K562 (cell line): ENCODE data around the gene PDLIM7. TPM values are rescaled to one million over a fixed set of nuclear protein-coding genes. Genes with fewer than 3 reads are reported as not detected.

Experiments
- ELF2 ChIP-seq: fragments of 250-450 bp; sonication (Bioruptor Pico); IDR thresholded peaks from 2 replicates; pipeline ENCODE4 v1.5.0; 2021; ENCODE audit warnings: mild to moderate bottlenecking
- HDAC1 ChIP-seq, 2 experiments: fragments of 450-650 bp; IDR thresholded peaks; 2 replicates each; pipeline ENCODE4 v1.6.1; 2016 to 2017; ENCODE audit warnings: inconsistent platforms in 1 of 2, mild to moderate bottlenecking in 1 of 2, moderate library complexity in 1 of 2
- IFI16 ChIP-seq: fragments of 250-450 bp; sonication (Bioruptor Pico); IDR thresholded peaks from 2 replicates; pipeline ENCODE4 v2.1.2; 2022; ENCODE audit warnings: mild to moderate bottlenecking, inconsistent platforms
- NEUROD1 ChIP-seq: fragments of 150-350 bp; IDR thresholded peaks from 2 replicates; pipeline ENCODE4 v1.6.1; 2014; ENCODE audit warnings: borderline replicate concordance, low read length, low read depth; ENCODE audit not compliant: partially characterized antibody
- SP2 ChIP-seq: IDR thresholded peaks from 2 replicates; pipeline ENCODE4 v1.6.1; 2011; ENCODE audit warnings: mild to moderate bottlenecking, low read depth, low read length, moderate library complexity; ENCODE audit not compliant: poor library complexity, severe bottlenecking; ENCODE audit errors: extremely low read depth
- TAF9B ChIP-seq: fragments of 450-650 bp; IDR thresholded peaks from 2 replicates; pipeline ENCODE4 v1.6.1; 2018; ENCODE audit warnings: mild to moderate bottlenecking; ENCODE audit not compliant: partially characterized antibody
- TEAD4 ChIP-seq, 2 experiments: sonication (generic) in 1 of 2; formaldehyde crosslinking in 1 of 2; IDR thresholded peaks; 2 replicates each; pipeline versions ENCODE4 v1.6.1 to v1.8.0; 2012 to 2022; ENCODE audit warnings: borderline replicate concordance in 1 of 2, inconsistent platforms in 1 of 2, low read length in 1 of 2, mild to moderate bottlenecking in 1 of 2, missing genetic modification reagents in 1 of 2
- TOE1 ChIP-seq, 2 experiments: fragments of 450-650 bp in 1 of 2; sonication (generic) in 1 of 2; formaldehyde crosslinking in 1 of 2; IDR thresholded peaks; 2 replicates each; pipeline versions ENCODE4 v1.7.1 to v1.8.0; 2016 to 2022; ENCODE audit warnings: borderline replicate concordance in 2 of 2, mild to moderate bottlenecking in 2 of 2, antibody characterized with exemption in 1 of 2, inconsistent platforms in 1 of 2, low read depth in 1 of 2, missing genetic modification reagents in 1 of 2, moderate library complexity in 1 of 2
- ZNF384 ChIP-seq: IDR thresholded peaks from 2 replicates; pipeline ENCODE4 v1.6.1; 2012; ENCODE audit warnings: low read depth, low read length, improper control_type of control experiment
- ZNF696 ChIP-seq: fragments of 250-450 bp; sonication (Bioruptor Pico); conservative IDR thresholded peaks from 2 replicates; pipeline ENCODE4 v1.4.0; 2020; ENCODE audit warnings: mild to moderate bottlenecking, moderate library complexity
- polyA plus RNA-seq, 8 experiments: library from polyadenylated mRNA; depleted of rRNA in 4 of 8; stranded (reverse) in 5 of 8; unstranded in 3 of 8; fragments of >200 nt; fragmentation: Nextera tagmentation in 2 of 8; fragmentation: Illumina TruSeq in 1 of 8; extraction: Ambion mirVana in 2 of 8; extraction: Trizol in 1 of 8; gene quantifications; 2 replicates each; pipeline versions ENCODE4 v1.2.1 to v1.2.3, GENCODE V29; 2011 to 2014; ENCODE audit warnings: inconsistent platforms in 1 of 8, missing spikeins in 1 of 8
- total RNA-seq, 7 experiments: library from RNA; depleted of rRNA in 6 of 7; stranded (reverse); fragments of >200 nt in 6 of 7; fragmentation: Illumina TruSeq in 2 of 7; extraction: Trizol in 2 of 7; gene quantifications; 2 replicates each; pipeline versions ENCODE4 v1.2.1 to v1.2.3, GENCODE V29; 2011 to 2021; ENCODE audit warnings: low replicate concordance in 1 of 7
- TF ChIP-seq, protein P1 (sequence below), 2 experiments: fragments of 450-650 bp in 1 of 2; sonication (generic) in 1 of 2; formaldehyde crosslinking in 1 of 2; IDR thresholded peaks in 1 of 2; conservative IDR thresholded peaks in 1 of 2; 2 replicates each; pipeline versions ENCODE4 v1.6.1 to v1.8.1; 2016 to 2023; ENCODE audit warnings: mild to moderate bottlenecking in 2 of 2, moderate library complexity in 2 of 2, inconsistent platforms in 1 of 2, missing genetic modification reagents in 1 of 2
- TF ChIP-seq, protein P2 (sequence below): fragments of 450-650 bp; IDR thresholded peaks from 2 replicates; pipeline ENCODE4 v1.6.1; 2016; ENCODE audit warnings: low read depth
- TF ChIP-seq, protein P3 (sequence below): fragments of 450-650 bp; IDR thresholded peaks from 2 replicates; pipeline ENCODE4 v1.6.1; 2018; ENCODE audit warnings: mild to moderate bottlenecking, low read depth; ENCODE audit not compliant: partially characterized antibody

PDLIM7 gene
- total and polyA plus RNA-seq, 9 of the 15 experiments (the other 6 are each of a cell fraction or from before 2014, with no cell fraction given) = 2.1 to 124 (median 32.6) TPM

GRCh38 chr5:177498013-177498787 is 796 bp upstream of the PDLIM7 start (continued):
- TF ChIP-seq SP2 = no peak
- TF ChIP-seq NEUROD1 = no peak
- TF ChIP-seq TEAD4 (IDR thresholded peaks at IDR 0.05; ENCODE audit: low read length) = peak; percentile 32
- no peak for TF ChIP-seq TEAD4 (CRISPR knock-in tag; IDR thresholded peaks at IDR 0.05; ENCODE audit: borderline replicate concordance)
- TF ChIP-seq, protein P1, sequence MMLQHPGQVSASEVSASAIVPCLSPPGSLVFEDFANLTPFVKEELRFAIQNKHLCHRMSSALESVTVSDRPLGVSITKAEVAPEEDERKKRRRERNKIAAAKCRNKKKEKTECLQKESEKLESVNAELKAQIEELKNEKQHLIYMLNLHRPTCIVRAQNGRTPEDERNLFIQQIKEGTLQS (IDR thresholded peaks at IDR 0.05) = peak; percentile 53
- TF ChIP-seq, protein P1 (CRISPR knock-in tag; conservative IDR thresholded peaks at IDR 0.05) = no peak
- TF ChIP-seq IFI16 (CRISPR knock-in tag) = no peak
- no peak for TF ChIP-seq ZNF384
- no peak for TF ChIP-seq ZNF696 (CRISPR knock-in tag)
- 0 out of 4 replicates have a peak, but pooled peaks of 1 of the 2 experiments have one; percentile 58 for TF ChIP-seq HDAC1 (IDR thresholded peaks at IDR 0.05)
- TF ChIP-seq, protein P2, sequence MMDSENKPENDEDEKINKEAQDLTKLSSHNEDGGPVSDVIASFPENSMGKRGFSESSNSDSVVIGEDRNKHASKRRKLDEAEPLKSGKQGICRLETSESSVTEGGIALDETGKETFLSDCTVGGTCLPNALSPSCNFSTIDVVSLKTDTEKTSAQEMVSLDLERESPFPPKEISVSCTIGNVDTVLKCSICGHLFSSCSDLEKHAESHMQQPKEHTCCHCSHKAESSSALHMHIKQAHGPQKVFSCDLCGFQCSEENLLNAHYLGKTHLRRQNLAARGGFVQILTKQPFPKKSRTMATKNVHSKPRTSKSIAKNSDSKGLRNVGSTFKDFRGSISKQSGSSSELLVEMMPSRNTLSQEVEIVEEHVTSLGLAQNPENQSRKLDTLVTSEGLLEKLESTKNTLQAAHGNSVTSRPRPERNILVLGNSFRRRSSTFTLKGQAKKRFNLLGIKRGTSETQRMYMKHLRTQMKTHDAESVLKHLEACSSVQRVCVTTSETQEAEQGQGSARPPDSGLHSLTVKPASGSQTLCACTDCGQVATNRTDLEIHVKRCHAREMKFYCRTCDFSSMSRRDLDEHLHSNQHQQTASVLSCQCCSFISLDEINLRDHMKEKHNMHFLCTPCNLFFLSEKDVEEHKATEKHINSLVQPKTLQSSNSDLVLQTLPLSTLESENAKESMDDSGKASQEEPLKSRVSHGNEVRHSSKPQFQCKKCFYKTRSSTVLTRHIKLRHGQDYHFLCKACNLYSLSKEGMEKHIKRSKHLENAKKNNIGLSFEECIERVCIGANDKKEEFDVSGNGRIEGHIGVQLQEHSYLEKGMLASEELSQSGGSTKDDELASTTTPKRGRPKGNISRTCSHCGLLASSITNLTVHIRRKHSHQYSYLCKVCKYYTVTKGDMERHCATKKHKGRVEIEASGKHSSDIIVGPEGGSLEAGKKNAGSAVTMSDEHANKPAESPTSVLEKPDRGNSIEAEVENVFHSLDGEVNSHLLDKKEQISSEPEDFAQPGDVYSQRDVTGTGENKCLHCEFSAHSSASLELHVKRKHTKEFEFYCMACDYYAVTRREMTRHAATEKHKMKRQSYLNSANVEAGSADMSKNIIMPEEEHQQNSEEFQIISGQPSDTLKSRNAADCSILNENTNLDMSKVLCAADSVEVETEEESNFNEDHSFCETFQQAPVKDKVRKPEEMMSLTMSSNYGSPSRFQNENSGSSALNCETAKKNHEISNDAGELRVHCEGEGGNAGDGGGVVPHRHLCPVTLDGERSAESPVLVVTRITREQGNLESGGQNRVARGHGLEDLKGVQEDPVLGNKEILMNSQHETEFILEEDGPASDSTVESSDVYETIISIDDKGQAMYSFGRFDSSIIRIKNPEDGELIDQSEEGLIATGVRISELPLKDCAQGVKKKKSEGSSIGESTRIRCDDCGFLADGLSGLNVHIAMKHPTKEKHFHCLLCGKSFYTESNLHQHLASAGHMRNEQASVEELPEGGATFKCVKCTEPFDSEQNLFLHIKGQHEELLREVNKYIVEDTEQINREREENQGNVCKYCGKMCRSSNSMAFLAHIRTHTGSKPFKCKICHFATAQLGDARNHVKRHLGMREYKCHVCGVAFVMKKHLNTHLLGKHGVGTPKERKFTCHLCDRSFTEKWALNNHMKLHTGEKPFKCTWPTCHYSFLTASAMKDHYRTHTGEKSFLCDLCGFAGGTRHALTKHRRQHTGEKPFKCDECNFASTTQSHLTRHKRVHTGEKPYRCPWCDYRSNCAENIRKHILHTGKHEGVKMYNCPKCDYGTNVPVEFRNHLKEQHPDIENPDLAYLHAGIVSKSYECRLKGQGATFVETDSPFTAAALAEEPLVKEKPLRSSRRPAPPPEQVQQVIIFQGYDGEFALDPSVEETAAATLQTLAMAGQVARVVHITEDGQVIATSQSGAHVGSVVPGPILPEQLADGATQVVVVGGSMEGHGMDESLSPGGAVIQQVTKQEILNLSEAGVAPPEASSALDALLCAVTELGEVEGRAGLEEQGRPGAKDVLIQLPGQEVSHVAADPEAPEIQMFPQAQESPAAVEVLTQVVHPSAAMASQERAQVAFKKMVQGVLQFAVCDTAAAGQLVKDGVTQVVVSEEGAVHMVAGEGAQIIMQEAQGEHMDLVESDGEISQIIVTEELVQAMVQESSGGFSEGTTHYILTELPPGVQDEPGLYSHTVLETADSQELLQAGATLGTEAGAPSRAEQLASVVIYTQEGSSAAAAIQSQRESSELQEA = no peak
- no peak; the same call in none of the 2 replicates for TF ChIP-seq TOE1 (IDR thresholded peaks at IDR 0.05; ENCODE audit: borderline replicate concordance)
- 0 out of 2 replicates have a peak, but pooled peaks have one; percentile 74 for TF ChIP-seq TOE1 (CRISPR knock-in tag; IDR thresholded peaks at IDR 0.05; ENCODE audit: borderline replicate concordance, low read depth)
- TF ChIP-seq, protein P3, sequence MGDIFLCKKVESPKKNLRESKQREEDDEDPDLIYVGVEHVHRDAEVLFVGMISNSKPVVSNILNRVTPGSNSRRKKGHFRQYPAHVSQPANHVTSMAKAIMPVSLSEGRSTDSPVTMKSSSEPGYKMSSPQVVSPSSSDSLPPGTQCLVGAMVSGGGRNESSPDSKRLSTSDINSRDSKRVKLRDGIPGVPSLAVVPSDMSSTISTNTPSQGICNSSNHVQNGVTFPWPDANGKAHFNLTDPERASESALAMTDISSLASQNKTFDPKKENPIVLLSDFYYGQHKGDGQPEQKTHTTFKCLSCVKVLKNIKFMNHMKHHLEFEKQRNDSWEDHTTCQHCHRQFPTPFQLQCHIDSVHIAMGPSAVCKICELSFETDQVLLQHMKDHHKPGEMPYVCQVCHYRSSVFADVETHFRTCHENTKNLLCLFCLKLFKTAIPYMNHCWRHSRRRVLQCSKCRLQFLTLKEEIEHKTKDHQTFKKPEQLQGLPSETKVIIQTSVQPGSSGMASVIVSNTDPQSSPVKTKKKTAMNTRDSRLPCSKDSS = no peak
- 0 out of 2 replicates have a peak, but pooled peaks have one; percentile 44 for TF ChIP-seq ELF2 (CRISPR knock-in tag)
- TF ChIP-seq TAF9B = no peak
